ENCODE data around the gene PSMG4. TPM values are rescaled to one million over a fixed set of nuclear protein-coding genes. Genes with fewer than 3 reads are reported as not detected.

The PSMG4 gene
- total RNA-seq, 1 donor from 2014 or later, result 23.9 TPM

DNA sequence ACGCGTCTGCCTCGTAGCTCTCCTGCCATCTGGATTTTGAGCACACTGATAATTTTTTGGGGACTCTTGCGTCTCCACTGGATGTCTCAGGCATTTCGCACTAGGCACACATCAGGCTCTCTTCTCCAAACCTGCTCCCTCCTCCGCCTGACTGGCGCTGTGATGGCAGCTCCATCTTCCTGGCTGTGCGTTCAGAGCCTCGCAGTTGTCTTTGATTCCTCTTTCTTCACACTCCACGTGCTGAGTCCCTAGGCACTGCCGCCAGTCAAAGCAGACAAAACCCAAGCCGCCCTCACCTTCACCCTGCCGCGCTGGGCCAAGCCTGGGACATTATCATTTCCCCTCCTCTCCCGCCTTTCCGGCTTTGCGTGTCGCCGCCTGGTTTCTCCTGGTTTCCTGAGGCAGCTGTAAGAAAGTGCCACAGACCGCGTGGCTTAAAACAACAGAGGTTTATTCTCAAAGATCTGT is 778 bp downstream of the PSMG4 start:
- peak overlapping the region; percentile 44 to 60 for H3K27ac ChIP-seq
- H3K36me3 ChIP-seq, result peaks cover 11 to 13% of the 10 kb centered on the region in 2 donors
- intact Hi-C loops (cut with DNase I), result loop anchor here (2.0 to 10.0 kb wide), 2 partner anchors 133 to 265 kb away; partner anchors contain the start of gene NQO2
- H3K4me1 ChIP-seq, result peaks cover 3 to 15% of the 10 kb centered on the region in 2 donors
- no peak for DNase-seq (ENCODE audit: low spot score in 2 of 2)
- H3K27me3 ChIP-seq, result no peaks in the 10 kb centered on the region
- H3K4me3 ChIP-seq, result peak overlapping the region; percentile 69 to 83
- TF ChIP-seq, protein P1, sequence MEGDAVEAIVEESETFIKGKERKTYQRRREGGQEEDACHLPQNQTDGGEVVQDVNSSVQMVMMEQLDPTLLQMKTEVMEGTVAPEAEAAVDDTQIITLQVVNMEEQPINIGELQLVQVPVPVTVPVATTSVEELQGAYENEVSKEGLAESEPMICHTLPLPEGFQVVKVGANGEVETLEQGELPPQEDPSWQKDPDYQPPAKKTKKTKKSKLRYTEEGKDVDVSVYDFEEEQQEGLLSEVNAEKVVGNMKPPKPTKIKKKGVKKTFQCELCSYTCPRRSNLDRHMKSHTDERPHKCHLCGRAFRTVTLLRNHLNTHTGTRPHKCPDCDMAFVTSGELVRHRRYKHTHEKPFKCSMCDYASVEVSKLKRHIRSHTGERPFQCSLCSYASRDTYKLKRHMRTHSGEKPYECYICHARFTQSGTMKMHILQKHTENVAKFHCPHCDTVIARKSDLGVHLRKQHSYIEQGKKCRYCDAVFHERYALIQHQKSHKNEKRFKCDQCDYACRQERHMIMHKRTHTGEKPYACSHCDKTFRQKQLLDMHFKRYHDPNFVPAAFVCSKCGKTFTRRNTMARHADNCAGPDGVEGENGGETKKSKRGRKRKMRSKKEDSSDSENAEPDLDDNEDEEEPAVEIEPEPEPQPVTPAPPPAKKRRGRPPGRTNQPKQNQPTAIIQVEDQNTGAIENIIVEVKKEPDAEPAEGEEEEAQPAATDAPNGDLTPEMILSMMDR (IDR thresholded peaks at IDR 0.05), result no peak
- H3K9me3 ChIP-seq, result no peaks in the 10 kb centered on the region

DNA sequence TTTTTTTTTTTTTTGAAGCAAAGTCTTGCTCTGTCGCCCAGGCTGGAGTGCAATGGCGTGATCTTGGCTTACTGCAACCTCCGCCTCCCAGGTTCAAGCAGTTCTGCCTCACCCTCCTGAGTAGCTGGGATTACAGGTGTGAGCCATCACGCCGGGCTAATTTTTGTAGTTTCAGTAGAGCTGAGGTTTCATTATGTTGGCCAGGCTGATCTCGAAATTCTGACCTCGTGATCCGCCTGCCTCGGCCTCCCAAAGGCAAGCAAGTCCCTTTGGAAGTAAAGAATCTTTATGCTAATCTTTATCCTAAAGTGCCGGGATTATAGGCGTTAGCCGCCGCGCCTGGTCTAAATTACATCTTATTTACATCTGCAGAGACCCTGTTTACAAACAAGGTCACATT is 1.5 kb downstream of the PSMG4 start:
- TF ChIP-seq, protein P1 (IDR thresholded peaks at IDR 0.05), result no peak
- Histone ChIP-seq H3K4me3 (peak overlapping the region in 1 of 2 donors; percentile 83), H3K4me1 (peaks cover 3 to 15% of the 10 kb centered on the region in 2 donors), H3K36me3 (peaks cover 12 to 18% of the 10 kb centered on the region in 2 donors), H3K9me3 (no peaks in the 10 kb centered on the region), H3K27me3 (no peaks in the 10 kb centered on the region), H3K27ac (no peak overlapping the region)
- intact Hi-C loops (cut with DNase I), result no loop called here
- no peak for DNase-seq (ENCODE audit: low spot score in 2 of 2)

GRCh38 chr6:3260772-3261517 is 2.2 kb downstream of the PSMG4 start:
- Histone ChIP-seq H3K27me3 (no peaks in the 10 kb centered on the region), H3K4me3 (no peak overlapping the region), H3K27ac (no peak overlapping the region), H3K4me1 (peaks cover 3 to 15% of the 10 kb centered on the region in 2 donors), H3K36me3 (peaks cover 12 to 18% of the 10 kb centered on the region in 2 donors), H3K9me3 (no peaks in the 10 kb centered on the region)
- intact Hi-C loops (cut with DNase I), result no loop called here
- TF ChIP-seq, protein P1 (IDR thresholded peaks at IDR 0.05), result no peak
- DNase-seq (ENCODE audit: low spot score in 2 of 2), result no peak

DNA sequence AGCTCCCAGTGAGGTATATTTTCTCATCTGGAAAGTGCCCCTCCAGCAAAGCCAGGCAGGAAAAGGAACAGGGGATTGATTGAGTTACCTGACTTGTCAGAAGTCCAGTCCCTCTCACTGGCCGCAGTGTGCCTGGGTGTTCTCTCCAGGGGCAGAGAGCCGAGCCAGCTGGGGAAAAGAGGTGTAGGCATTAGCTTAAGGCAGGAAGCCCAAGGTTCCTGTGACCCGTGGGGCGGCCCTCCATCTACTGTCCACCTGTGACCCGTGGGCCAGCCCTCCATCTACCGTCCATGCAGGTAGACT is 2.7 kb downstream of the PSMG4 start:
- no peaks in the 10 kb centered on the region for H3K9me3 ChIP-seq
- H3K4me3 ChIP-seq, result no peak overlapping the region
- DNase-seq (ENCODE audit: low spot score in 2 of 2), result no peak
- intact Hi-C loops (cut with DNase I), result no loop called here
- H3K4me1 ChIP-seq, result peaks cover 3 to 15% of the 10 kb centered on the region in 2 donors
- no peak overlapping the region for H3K27ac ChIP-seq
- H3K27me3 ChIP-seq, result no peaks in the 10 kb centered on the region
- TF ChIP-seq, protein P1 (IDR thresholded peaks at IDR 0.05), result no peak
- H3K36me3 ChIP-seq, result peaks cover 12 to 18% of the 10 kb centered on the region in 2 donors

DNA sequence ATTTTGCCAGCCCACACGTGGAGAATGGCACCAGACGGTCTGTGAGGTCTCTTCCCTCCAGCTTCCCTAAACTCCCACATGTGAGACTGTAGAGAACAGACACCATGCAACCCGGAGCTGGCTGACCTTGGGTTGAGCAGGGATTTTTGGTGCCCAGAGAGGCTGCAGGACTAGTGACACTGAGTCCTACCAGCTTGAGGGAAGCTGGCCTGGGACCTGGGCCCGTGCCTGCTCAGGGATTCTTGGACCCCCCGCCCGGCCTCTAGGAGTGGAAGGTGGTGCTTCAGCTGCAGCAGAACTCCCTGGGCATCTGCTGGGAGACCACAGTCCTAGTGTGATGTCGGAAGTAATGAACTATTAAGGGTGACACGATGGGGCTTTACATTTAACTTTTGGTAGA is 3.2 kb downstream of the PSMG4 start:
- H3K27ac ChIP-seq, result no peak overlapping the region
- H3K4me3 ChIP-seq, result no peak overlapping the region
- no peak for DNase-seq (ENCODE audit: low spot score in 2 of 2)
- H3K9me3 ChIP-seq, result no peaks in the 10 kb centered on the region
- intact Hi-C loops (cut with DNase I), result no loop called here
- no peaks in the 10 kb centered on the region for H3K27me3 ChIP-seq
- TF ChIP-seq, protein P1 (IDR thresholded peaks at IDR 0.05), result no peak
- H3K36me3 ChIP-seq, result peaks cover 12 to 18% of the 10 kb centered on the region in 2 donors
- peaks cover 3 to 15% of the 10 kb centered on the region in 2 donors for H3K4me1 ChIP-seq
